Neural crest cell (in vitro differentiated cells): Measurements from ENCODE around the gene COL8A1. TPM values are rescaled to one million over a fixed set of nuclear protein-coding genes. Genes with fewer than 3 reads are reported as not detected.

ENCODE experiments used
- DNase-seq: peaks from one replicate; pipeline ENCODE4 v3.0.0; 2021; ENCODE audit warnings: low read depth, mixed read lengths, low spot score
- H3K27ac Mint-ChIP-seq: one replicate; pipeline ENCODE4 v1.8.0; 2021; ENCODE audit warnings: mild to moderate bottlenecking, mixed read lengths; ENCODE audit not compliant: unreplicated experiment
- H3K27me3 Mint-ChIP-seq: 2 replicates; pipeline ENCODE4 v1.8.0; 2021; ENCODE audit warnings: low read depth, mild to moderate bottlenecking, mixed read lengths
- H3K36me3 Mint-ChIP-seq: 2 replicates; pipeline ENCODE4 v1.8.0; 2021; ENCODE audit warnings: low read depth, mild to moderate bottlenecking, mixed read lengths
- H3K4me1 Mint-ChIP-seq: 2 replicates; pipeline ENCODE4 v1.8.0; 2021; ENCODE audit warnings: mixed read lengths
- H3K4me3 Mint-ChIP-seq: one replicate; pipeline ENCODE4 v1.8.0; 2021; ENCODE audit warnings: mild to moderate bottlenecking, mixed read lengths
- H3K9me3 Mint-ChIP-seq: 2 replicates; pipeline ENCODE4 v1.8.0; 2021; ENCODE audit warnings: mixed read lengths
- total RNA-seq: library from RNA; stranded (reverse); gene quantifications from 2 replicates; pipeline ENCODE4 v1.2.1, GENCODE V29; 2021
- TF ChIP-seq, protein P1 (sequence below): fragments of 200-600 bp; sonication (generic); conservative IDR thresholded peaks from 2 replicates; pipeline ENCODE4 v1.5.0; 2021; ENCODE audit warnings: antibody characterized with exemption, mild to moderate bottlenecking

The COL8A1 gene
- total RNA-seq, 1 donor from 2014 or later, result 0.28 TPM

DNA sequence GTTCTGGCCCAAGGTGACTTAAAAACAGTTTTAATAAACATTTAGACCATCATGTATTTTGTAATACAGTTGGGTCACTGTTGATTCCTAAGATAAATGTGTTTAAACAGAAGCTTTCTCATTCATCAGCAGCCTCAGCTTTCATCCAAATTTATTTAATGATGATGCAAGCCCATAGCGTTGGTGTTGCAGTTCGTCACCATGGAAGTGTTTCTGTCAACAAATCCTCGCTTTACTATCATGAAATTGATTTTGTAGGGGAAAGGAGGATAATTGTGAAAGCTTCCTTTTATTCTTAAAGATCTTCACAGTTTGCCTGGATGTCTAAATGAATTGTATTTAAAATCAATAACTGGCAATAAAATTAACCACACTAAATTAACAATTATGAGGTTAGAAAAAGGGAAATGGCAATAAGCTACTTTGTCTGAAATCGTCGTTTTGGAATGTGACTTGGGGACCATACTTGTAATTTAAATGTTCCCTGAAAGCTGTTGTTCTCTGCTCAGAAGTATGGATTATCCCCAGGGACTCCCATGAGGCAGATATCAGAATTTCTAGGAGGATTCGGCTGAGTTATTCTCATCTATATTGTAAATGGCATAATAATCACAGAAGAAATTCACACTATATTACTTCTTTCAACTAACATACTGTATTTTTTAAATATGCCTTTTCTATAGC is 208.2 kb downstream of the COL8A1 start:
- H3K27ac Mint-ChIP-seq, result no peak overlapping the region
- H3K4me3 Mint-ChIP-seq, result no peak overlapping the region
- no peak for DNase-seq
- H3K36me3 Mint-ChIP-seq, result peaks cover 3% of the 10 kb centered on the region
- peaks cover 14% of the 10 kb centered on the region for H3K4me1 Mint-ChIP-seq
- no peaks in the 10 kb centered on the region for H3K27me3 Mint-ChIP-seq
- TF ChIP-seq, protein P1, sequence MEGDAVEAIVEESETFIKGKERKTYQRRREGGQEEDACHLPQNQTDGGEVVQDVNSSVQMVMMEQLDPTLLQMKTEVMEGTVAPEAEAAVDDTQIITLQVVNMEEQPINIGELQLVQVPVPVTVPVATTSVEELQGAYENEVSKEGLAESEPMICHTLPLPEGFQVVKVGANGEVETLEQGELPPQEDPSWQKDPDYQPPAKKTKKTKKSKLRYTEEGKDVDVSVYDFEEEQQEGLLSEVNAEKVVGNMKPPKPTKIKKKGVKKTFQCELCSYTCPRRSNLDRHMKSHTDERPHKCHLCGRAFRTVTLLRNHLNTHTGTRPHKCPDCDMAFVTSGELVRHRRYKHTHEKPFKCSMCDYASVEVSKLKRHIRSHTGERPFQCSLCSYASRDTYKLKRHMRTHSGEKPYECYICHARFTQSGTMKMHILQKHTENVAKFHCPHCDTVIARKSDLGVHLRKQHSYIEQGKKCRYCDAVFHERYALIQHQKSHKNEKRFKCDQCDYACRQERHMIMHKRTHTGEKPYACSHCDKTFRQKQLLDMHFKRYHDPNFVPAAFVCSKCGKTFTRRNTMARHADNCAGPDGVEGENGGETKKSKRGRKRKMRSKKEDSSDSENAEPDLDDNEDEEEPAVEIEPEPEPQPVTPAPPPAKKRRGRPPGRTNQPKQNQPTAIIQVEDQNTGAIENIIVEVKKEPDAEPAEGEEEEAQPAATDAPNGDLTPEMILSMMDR, result no peak
- no peaks in the 10 kb centered on the region for H3K9me3 Mint-ChIP-seq

- Mint-ChIP-seq H3K4me3 (no peak overlapping the region), H3K27me3 (no peaks in the 10 kb centered on the region)
- TF ChIP-seq, protein P1, result no peak
These were observed 210.0 kb downstream of the COL8A1 start for GRCh38 chr3:99848433-99848832.

More at GRCh38 chr3:99848433-99848832, 210.0 kb downstream of the COL8A1 start:
- Mint-ChIP-seq H3K27ac (no peak overlapping the region), H3K36me3 (peaks cover 3% of the 10 kb centered on the region), H3K9me3 (no peaks in the 10 kb centered on the region), H3K4me1 (peaks cover 7% of the 10 kb centered on the region)
- no peak for DNase-seq

Other genes starting within 250 kb of the COL8A1 start
- gene CMSS1, start 179.3 kb downstream of the COL8A1 start, total RNA-seq, result 60.9 and 67.9 TPM in 2 replicates